SK-N-SH (cell line): Measurements from ENCODE around the gene CFAP206.

ENCODE experiments used
- CHD2 ChIP-seq: fragments of 150-350 bp; IDR thresholded peaks from 2 replicates; pipeline ENCODE4 v1.6.1; 2018; ENCODE audit warnings: low read length; ENCODE audit not compliant: partially characterized antibody
- FOXM1 ChIP-seq: IDR thresholded peaks from 2 replicates; pipeline ENCODE4 v1.4.0; 2012; ENCODE audit warnings: low read depth, mild to moderate bottlenecking
- JUND ChIP-seq: IDR thresholded peaks from 2 replicates; pipeline ENCODE4 v1.4.0; 2012
- NFIC ChIP-seq: IDR thresholded peaks from 2 replicates; pipeline ENCODE4 v1.4.0; 2012; ENCODE audit warnings: borderline replicate concordance
- RCOR1 ChIP-seq: fragments of 150-350 bp; IDR thresholded peaks from 2 replicates; pipeline ENCODE4 v1.6.1; 2017; ENCODE audit warnings: antibody characterized with exemption, low read length
- TCF12 ChIP-seq: IDR thresholded peaks from 2 replicates; pipeline ENCODE4 v1.4.0; 2012
- TF ChIP-seq, protein P1 (sequence below): fragments of 200-600 bp; sonication (generic); IDR thresholded peaks from 2 replicates; pipeline ENCODE4 v1.6.1; 2017; ENCODE audit warnings: antibody characterized with exemption, mild to moderate bottlenecking, moderate library complexity
- TF ChIP-seq, protein P2 (sequence below): IDR thresholded peaks from 2 replicates; pipeline ENCODE4 v1.6.1; 2012; ENCODE audit warnings: mild to moderate bottlenecking, low read depth, low read length, moderate library complexity
- TF ChIP-seq, protein P3 (sequence below): IDR thresholded peaks from 2 replicates; pipeline ENCODE4; 2012

DNA sequence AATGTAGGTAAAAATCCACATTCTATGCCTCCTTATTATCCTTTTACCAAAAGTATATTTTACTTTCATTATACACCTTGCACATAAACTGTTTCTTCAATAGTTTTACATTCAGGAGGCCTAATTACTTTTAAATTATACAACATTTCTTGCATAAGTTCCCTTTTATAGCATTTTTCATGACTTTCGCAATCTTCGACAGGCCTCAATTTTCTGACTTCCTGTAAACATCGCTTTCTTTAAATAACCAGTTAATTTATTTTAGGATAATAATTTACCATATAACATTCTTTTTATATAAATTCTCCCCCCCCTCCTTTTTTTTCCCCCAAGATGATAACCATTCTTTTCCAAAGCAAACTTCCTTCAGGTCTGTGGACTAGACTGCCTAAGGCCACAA lies 74.2 kb downstream of the CFAP206 start:
- TF ChIP-seq, protein P1, sequence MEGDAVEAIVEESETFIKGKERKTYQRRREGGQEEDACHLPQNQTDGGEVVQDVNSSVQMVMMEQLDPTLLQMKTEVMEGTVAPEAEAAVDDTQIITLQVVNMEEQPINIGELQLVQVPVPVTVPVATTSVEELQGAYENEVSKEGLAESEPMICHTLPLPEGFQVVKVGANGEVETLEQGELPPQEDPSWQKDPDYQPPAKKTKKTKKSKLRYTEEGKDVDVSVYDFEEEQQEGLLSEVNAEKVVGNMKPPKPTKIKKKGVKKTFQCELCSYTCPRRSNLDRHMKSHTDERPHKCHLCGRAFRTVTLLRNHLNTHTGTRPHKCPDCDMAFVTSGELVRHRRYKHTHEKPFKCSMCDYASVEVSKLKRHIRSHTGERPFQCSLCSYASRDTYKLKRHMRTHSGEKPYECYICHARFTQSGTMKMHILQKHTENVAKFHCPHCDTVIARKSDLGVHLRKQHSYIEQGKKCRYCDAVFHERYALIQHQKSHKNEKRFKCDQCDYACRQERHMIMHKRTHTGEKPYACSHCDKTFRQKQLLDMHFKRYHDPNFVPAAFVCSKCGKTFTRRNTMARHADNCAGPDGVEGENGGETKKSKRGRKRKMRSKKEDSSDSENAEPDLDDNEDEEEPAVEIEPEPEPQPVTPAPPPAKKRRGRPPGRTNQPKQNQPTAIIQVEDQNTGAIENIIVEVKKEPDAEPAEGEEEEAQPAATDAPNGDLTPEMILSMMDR = no peak
- TF ChIP-seq CHD2 = no peak
- TF ChIP-seq, protein P2, sequence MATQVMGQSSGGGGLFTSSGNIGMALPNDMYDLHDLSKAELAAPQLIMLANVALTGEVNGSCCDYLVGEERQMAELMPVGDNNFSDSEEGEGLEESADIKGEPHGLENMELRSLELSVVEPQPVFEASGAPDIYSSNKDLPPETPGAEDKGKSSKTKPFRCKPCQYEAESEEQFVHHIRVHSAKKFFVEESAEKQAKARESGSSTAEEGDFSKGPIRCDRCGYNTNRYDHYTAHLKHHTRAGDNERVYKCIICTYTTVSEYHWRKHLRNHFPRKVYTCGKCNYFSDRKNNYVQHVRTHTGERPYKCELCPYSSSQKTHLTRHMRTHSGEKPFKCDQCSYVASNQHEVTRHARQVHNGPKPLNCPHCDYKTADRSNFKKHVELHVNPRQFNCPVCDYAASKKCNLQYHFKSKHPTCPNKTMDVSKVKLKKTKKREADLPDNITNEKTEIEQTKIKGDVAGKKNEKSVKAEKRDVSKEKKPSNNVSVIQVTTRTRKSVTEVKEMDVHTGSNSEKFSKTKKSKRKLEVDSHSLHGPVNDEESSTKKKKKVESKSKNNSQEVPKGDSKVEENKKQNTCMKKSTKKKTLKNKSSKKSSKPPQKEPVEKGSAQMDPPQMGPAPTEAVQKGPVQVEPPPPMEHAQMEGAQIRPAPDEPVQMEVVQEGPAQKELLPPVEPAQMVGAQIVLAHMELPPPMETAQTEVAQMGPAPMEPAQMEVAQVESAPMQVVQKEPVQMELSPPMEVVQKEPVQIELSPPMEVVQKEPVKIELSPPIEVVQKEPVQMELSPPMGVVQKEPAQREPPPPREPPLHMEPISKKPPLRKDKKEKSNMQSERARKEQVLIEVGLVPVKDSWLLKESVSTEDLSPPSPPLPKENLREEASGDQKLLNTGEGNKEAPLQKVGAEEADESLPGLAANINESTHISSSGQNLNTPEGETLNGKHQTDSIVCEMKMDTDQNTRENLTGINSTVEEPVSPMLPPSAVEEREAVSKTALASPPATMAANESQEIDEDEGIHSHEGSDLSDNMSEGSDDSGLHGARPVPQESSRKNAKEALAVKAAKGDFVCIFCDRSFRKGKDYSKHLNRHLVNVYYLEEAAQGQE = no peak
- no peak for TF ChIP-seq FOXM1
- TF ChIP-seq TCF12 = no peak
- TF ChIP-seq NFIC = no peak
- no peak for TF ChIP-seq JUND
- no peak for TF ChIP-seq RCOR1
- TF ChIP-seq, protein P3, sequence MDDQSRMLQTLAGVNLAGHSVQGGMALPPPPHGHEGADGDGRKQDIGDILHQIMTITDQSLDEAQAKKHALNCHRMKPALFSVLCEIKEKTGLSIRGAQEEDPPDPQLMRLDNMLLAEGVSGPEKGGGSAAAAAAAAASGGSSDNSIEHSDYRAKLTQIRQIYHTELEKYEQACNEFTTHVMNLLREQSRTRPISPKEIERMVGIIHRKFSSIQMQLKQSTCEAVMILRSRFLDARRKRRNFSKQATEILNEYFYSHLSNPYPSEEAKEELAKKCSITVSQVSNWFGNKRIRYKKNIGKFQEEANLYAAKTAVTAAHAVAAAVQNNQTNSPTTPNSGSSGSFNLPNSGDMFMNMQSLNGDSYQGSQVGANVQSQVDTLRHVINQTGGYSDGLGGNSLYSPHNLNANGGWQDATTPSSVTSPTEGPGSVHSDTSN = no peak
